Measurements from ENCODE around the gene NEK6. TPM values are rescaled to one million over a fixed set of nuclear protein-coding genes. Genes with fewer than 3 reads are reported as not detected.

The NEK6 gene
- total and polyA plus RNA-seq, 3 donors from 2014 or later: 11.5 to 21.5 (median 21.4) TPM

GRCh38 chr9:124399323-124399967 lies 141.7 kb downstream of the NEK6 start:
- no peaks in the 10 kb centered on the region for H3K27me3 ChIP-seq
- no peak overlapping the region for H3K4me3 ChIP-seq
- TF ChIP-seq, protein P1, sequence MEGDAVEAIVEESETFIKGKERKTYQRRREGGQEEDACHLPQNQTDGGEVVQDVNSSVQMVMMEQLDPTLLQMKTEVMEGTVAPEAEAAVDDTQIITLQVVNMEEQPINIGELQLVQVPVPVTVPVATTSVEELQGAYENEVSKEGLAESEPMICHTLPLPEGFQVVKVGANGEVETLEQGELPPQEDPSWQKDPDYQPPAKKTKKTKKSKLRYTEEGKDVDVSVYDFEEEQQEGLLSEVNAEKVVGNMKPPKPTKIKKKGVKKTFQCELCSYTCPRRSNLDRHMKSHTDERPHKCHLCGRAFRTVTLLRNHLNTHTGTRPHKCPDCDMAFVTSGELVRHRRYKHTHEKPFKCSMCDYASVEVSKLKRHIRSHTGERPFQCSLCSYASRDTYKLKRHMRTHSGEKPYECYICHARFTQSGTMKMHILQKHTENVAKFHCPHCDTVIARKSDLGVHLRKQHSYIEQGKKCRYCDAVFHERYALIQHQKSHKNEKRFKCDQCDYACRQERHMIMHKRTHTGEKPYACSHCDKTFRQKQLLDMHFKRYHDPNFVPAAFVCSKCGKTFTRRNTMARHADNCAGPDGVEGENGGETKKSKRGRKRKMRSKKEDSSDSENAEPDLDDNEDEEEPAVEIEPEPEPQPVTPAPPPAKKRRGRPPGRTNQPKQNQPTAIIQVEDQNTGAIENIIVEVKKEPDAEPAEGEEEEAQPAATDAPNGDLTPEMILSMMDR (IDR thresholded peaks at IDR 0.05): no peak
- TF ChIP-seq POLR2A (IDR thresholded peaks at IDR 0.05): no peak
- 63 to 71% methylated on average over 9 to 12 of the region's 12 CpGs for WGBS, 2 donors
- H3K27ac ChIP-seq: peak overlapping the region in 1 of 2 donors; percentile 21
- no peaks in the 10 kb centered on the region for H3K9me3 ChIP-seq
- intact Hi-C loops (cut with DNase I; ENCODE audit: low total_unique reads): no loop called here
- peaks cover 10% of the 10 kb centered on the region for H3K4me1 ChIP-seq
- DNase-seq: no peak
- H3K36me3 ChIP-seq (ENCODE audit: low read depth, missing control alignments): no peaks in the 10 kb centered on the region

- peaks cover 10% of the 10 kb centered on the region for H3K4me1 ChIP-seq
- H3K9me3 ChIP-seq: no peaks in the 10 kb centered on the region
- intact Hi-C loops (cut with DNase I; ENCODE audit: low total_unique reads): no loop called here
- WGBS, 2 donors: 45 to 55% methylated on average over 15 of the region's 15 CpGs
- H3K4me3 ChIP-seq: no peak overlapping the region
- no peak for DNase-seq
- H3K27me3 ChIP-seq: no peaks in the 10 kb centered on the region
- TF ChIP-seq, protein P1 (IDR thresholded peaks at IDR 0.05): no peak
- TF ChIP-seq POLR2A (IDR thresholded peaks at IDR 0.05): no peak
- H3K36me3 ChIP-seq (ENCODE audit: low read depth, missing control alignments): no peaks in the 10 kb centered on the region
- H3K27ac ChIP-seq: peak overlapping the region in 1 of 2 donors; percentile 21
Observed at GRCh38 chr9:124399968-124400940, 142.5 kb downstream of the NEK6 start.

Other genes starting within 250 kb of the NEK6 start
- gene LHX2, start 246.2 kb upstream of the NEK6 start, total RNA-seq: 1 to 10 TPM; 2.0 to 5.1 TPM
- gene LHX2, start 246.2 kb upstream of the NEK6 start, polyA plus RNA-seq (ENCODE audit: insufficient read depth, low read depth, low replicate concordance): 3.4 TPM
- gene PSMB7, start 157.5 kb downstream of the NEK6 start, total RNA-seq: 100 to 1,000 TPM; 156 to 188 TPM
- 310 TPM for gene PSMB7, start 157.5 kb downstream of the NEK6 start, polyA plus RNA-seq (ENCODE audit: insufficient read depth, low read depth, low replicate concordance)
- gene ADGRD2, start 192.5 kb downstream of the NEK6 start, total RNA-seq: under 1 TPM; 0.31 to 0.74 TPM
- 1.5 TPM for gene ADGRD2, start 192.5 kb downstream of the NEK6 start, polyA plus RNA-seq (ENCODE audit: insufficient read depth, low read depth, low replicate concordance)
- 10 to 100 TPM; 43.5 to 65.2 TPM for gene NR5A1, start 249.4 kb downstream of the NEK6 start, total RNA-seq
- 28.7 TPM for gene NR5A1, start 249.4 kb downstream of the NEK6 start, polyA plus RNA-seq (ENCODE audit: insufficient read depth, low read depth, low replicate concordance)

All from testis (tissue), 3 donors.